OCI-LY7 (cell line): Measurements from ENCODE around the gene SKP1. TPM values are rescaled to one million over a fixed set of nuclear protein-coding genes. Genes with fewer than 3 reads are reported as not detected.

Experiments
- BruUV-seq: library from RNA; stranded (reverse); fragments of 400-500 nt; replicated peaks from 2 replicates; lab custom pipeline; 2021; lab: Mats Ljungman, UMichigan
- CTCF ChIA-PET: fragments of 300-600 bp; sonication (Branson Sonifier 250); formaldehyde crosslinking; loops from one replicate; lab custom pipeline; 2022; ENCODE audit warnings: antibody characterized with exemption; ENCODE audit not compliant: unreplicated experiment; lab: Charles Lee
- POLR2A ChIA-PET: fragments of 300-600 bp; sonication (Branson Sonifier 250); formaldehyde crosslinking; loops from one replicate; lab custom pipeline; 2022; ENCODE audit warnings: antibody characterized with exemption; lab: Charles Lee
- DNase-seq: peaks from one replicate; pipeline ENCODE4 v3.0.0-alpha.2; 2015; ENCODE audit warnings: low spot score
- H2AFZ ChIP-seq: fragments of 200-600 bp; sonication (generic), shearing (Covaris generic); 2 replicates; pipeline ENCODE4 v1.6.1; 2014; ENCODE audit warnings: mild to moderate bottlenecking, antibody characterized with exemption, low read length, moderate library complexity
- H3K27ac ChIP-seq: fragments of 200-600 bp; sonication (generic); 2 replicates; pipeline ENCODE4 v1.5.1; 2014; ENCODE audit warnings: mixed run types, low read depth, mild to moderate bottlenecking, moderate library complexity, low read length, inconsistent platforms; ENCODE audit not compliant: poor library complexity, severe bottlenecking
- H3K36me3 ChIP-seq: fragments of 200-600 bp; sonication (generic); 2 replicates; pipeline ENCODE4 v1.6.1; 2014; ENCODE audit warnings: mild to moderate bottlenecking, antibody characterized with exemption, low read length, moderate library complexity, mixed read lengths; ENCODE audit not compliant: insufficient read depth
- H3K4me1 ChIP-seq: fragments of 200-600 bp; sonication (generic); 2 replicates; pipeline ENCODE4 v1.5.1; 2014; ENCODE audit warnings: mild to moderate bottlenecking, low read length; ENCODE audit not compliant: insufficient read depth, poor library complexity, severe bottlenecking
- H3K4me2 ChIP-seq: fragments of 200-600 bp; sonication (generic); 2 replicates; pipeline ENCODE4 v1.6.1; 2014; ENCODE audit warnings: mild to moderate bottlenecking, low read length
- H3K4me3 ChIP-seq: fragments of 200-600 bp; sonication (generic); 2 replicates; pipeline ENCODE4 v1.5.1; 2014; ENCODE audit warnings: mild to moderate bottlenecking, low read depth, low read length; ENCODE audit not compliant: poor library complexity, severe bottlenecking
- H3K79me2 ChIP-seq: fragments of 200-600 bp; sonication (generic); 2 replicates; pipeline ENCODE4 v1.6.1; 2016; ENCODE audit warnings: low read depth, mild to moderate bottlenecking, low read length, moderate library complexity, mixed read lengths; ENCODE audit not compliant: insufficient read depth
- H3K9me2 ChIP-seq: fragments of 200-600 bp; sonication (generic); 2 replicates; pipeline ENCODE4 v1.6.1; 2016; ENCODE audit warnings: mild to moderate bottlenecking, low read length, mixed read lengths; ENCODE audit not compliant: insufficient read depth
- H3K9me3 ChIP-seq: fragments of 200-600 bp; sonication (generic); 2 replicates; pipeline ENCODE4 v1.6.1; 2014; ENCODE audit warnings: mild to moderate bottlenecking, mixed run types, low read length, mixed read lengths
- H4K20me1 ChIP-seq: fragments of 200-600 bp; sonication (generic); 2 replicates; pipeline ENCODE4 v1.6.1; 2014; ENCODE audit warnings: mild to moderate bottlenecking, antibody characterized with exemption, low read length, moderate library complexity, mixed read lengths; ENCODE audit not compliant: insufficient read depth
- EZH2phosphoT487 ChIP-seq: fragments of 200-600 bp; sonication (generic); IDR thresholded peaks from 2 replicates; pipeline ENCODE4 v1.6.1; 2018; ENCODE audit warnings: low read depth, borderline replicate concordance, mild to moderate bottlenecking, mixed run types, antibody characterized with exemption, low read length, moderate library complexity, mixed read lengths
- intact Hi-C: fragments of 100-400 bp; cut with micrococcal nuclease; formaldehyde crosslinking; loops from one replicate; pipeline ENCODE4 v1.10.0; 2022; ENCODE audit not compliant: unreplicated experiment
- total RNA-seq, 2 experiments: library from RNA; depleted of rRNA in 1 of 2; stranded (reverse); fragments of >200 nt in 1 of 2; shearing (Covaris generic) in 1 of 2; gene quantifications; 2 replicates each; pipeline ENCODE4 v1.2.3, GENCODE V29; 2014 to 2022
- TF ChIP-seq, protein P1 (sequence below): fragments of 200-600 bp; sonication (generic); conservative IDR thresholded peaks from 2 replicates; pipeline ENCODE4 v1.5.1; 2014; ENCODE audit warnings: mild to moderate bottlenecking, antibody characterized with exemption, low read length, moderate library complexity, mixed read lengths

The SKP1 gene
- total RNA-seq, 2 experiments from 2014 or later, result 129 to 204 TPM

DNA sequence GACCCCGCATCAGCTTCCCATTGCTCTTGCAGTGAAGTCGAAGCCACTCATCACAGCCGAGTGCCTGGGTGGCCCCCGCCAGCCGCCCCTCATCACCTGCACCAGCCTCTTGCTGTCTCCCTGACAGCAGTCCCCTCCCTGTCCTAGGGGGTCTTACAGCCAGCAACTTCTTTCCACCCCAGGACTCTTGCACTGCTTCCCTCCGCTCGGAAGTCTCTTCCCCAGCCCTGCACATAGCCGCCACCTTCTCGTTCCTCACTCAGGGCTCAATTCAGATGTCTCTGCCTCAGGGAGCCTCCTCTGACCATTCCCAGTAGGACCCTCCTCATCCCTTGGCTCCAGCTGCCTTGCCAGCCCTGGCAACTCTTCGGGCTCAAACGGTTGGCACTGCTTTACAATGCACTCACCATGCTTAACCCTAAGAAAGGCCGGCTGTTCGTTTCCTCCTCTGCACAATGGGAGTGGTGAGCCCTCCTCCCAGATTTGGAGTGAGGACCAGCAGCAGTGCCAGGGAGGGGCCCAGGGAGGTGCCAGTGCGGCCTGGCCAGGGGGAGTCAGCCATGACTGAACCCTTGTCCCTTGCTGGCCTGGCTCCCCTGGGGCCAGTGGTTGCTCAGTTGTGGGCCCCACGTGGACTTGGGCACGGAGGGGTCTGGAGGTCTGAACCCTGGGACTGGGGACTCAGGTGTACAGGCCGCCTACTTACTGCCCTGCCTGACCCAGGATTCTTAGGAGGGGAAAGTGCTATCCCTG, 56.2 kb downstream of the SKP1 start:
- H3K4me2 ChIP-seq, result no peak overlapping the region
- POLR2A ChIA-PET, result no interaction called here
- BruUV-seq, result no TSS peak
- TF ChIP-seq EZH2phosphoT487, result no peak
- TF ChIP-seq, protein P1, sequence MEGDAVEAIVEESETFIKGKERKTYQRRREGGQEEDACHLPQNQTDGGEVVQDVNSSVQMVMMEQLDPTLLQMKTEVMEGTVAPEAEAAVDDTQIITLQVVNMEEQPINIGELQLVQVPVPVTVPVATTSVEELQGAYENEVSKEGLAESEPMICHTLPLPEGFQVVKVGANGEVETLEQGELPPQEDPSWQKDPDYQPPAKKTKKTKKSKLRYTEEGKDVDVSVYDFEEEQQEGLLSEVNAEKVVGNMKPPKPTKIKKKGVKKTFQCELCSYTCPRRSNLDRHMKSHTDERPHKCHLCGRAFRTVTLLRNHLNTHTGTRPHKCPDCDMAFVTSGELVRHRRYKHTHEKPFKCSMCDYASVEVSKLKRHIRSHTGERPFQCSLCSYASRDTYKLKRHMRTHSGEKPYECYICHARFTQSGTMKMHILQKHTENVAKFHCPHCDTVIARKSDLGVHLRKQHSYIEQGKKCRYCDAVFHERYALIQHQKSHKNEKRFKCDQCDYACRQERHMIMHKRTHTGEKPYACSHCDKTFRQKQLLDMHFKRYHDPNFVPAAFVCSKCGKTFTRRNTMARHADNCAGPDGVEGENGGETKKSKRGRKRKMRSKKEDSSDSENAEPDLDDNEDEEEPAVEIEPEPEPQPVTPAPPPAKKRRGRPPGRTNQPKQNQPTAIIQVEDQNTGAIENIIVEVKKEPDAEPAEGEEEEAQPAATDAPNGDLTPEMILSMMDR, result no peak
- peaks cover 25% of the 10 kb centered on the region for H3K4me1 ChIP-seq
- H3K79me2 ChIP-seq, result no peaks in the 10 kb centered on the region
- no peak overlapping the region for H2AFZ ChIP-seq
- intact Hi-C loops, result no loop called here
- no peak for DNase-seq
- no peaks in the 10 kb centered on the region for H3K9me2 ChIP-seq
- no peaks in the 10 kb centered on the region for H3K36me3 ChIP-seq
- H3K4me3 ChIP-seq, result no peak overlapping the region
- H3K27ac ChIP-seq, result no peak overlapping the region
- CTCF ChIA-PET, result no interaction called here
- no peaks in the 10 kb centered on the region for H3K9me3 ChIP-seq
- H4K20me1 ChIP-seq, result no peaks in the 10 kb centered on the region

DNA sequence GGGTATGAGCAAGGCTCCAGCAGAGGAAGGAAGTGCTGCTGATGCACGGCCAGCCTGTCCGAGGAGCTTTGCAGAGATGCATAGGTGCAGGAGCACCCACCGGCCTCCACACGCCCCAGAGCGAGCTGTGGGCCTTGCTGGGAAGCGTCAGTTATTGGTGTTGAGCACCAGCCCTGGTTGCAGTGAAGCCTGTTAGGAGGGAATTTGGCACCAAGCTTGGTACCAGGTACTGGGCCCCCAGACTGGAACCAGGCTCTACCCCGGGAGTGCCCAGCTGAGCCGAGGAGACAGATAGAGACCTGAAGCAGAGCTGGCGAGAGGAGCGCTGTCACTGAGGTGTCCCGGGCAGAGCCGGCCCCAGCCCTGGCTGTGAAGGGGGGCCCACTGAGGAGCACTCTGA, 57.0 kb downstream of the SKP1 start:
- intact Hi-C loops, result no loop called here
- Histone ChIP-seq H3K27ac (no peak overlapping the region), H3K36me3 (no peaks in the 10 kb centered on the region), H3K4me1 (peaks cover 26% of the 10 kb centered on the region), H3K79me2 (no peaks in the 10 kb centered on the region), H3K9me3 (no peaks in the 10 kb centered on the region), H3K4me2 (no peak overlapping the region), H4K20me1 (no peaks in the 10 kb centered on the region), H2AFZ (no peak overlapping the region), H3K9me2 (no peaks in the 10 kb centered on the region), H3K4me3 (no peak overlapping the region)
- POLR2A ChIA-PET, result interaction anchor here (0.5 kb wide), 1 partner anchor 140 kb away, joined by 6 read pairs; no protein-coding TSS in a partner anchor
- no peak for DNase-seq
- TF ChIP-seq, protein P1, result no peak
- no TSS peak for BruUV-seq
- CTCF ChIA-PET, result no interaction called here

DNA sequence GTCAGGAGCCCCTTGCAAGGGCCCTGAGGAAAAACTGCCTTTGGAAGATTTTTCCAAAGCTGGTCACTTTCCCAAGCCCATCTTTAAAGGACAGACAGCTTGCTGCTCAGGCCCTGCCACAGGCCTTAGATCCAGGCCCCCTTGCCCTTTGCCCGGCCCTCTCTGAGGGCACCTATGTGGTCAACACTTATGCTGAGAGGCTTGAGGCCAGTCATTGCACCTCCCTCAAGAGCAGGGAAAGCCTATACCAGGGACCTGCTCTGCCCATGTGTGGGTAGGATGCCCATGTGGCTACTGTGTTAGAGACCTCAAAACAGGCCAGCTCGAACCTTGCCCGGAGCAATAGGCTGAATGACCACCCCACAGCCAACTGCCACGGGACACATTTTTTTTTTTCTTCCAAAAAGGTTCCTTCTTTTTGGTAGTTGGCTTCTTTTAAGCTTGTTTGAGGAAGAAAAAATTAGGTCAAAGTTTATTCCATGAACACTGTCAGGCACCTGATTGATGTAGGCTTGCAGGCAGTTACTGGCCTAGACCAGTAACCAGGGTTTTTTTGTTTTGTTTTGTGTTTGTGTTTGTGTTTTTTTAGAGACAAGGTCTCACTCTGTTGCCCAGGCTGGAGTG, 58.4 kb downstream of the SKP1 start:
- TF ChIP-seq, protein P1, result no peak
- TF ChIP-seq EZH2phosphoT487, result no peak
- H4K20me1 ChIP-seq, result no peaks in the 10 kb centered on the region
- H3K4me1 ChIP-seq, result peaks cover 28% of the 10 kb centered on the region
- ChIA-PET POLR2A (interaction anchor here (0.7 to 0.9 kb wide), 2 partner anchors 16 to 848 kb away, joined by 3 read pairs; no protein-coding TSS in a partner anchor), CTCF (no interaction called here)
- no peak overlapping the region for H3K27ac ChIP-seq
- no peaks in the 10 kb centered on the region for H3K36me3 ChIP-seq
- H3K9me2 ChIP-seq, result no peaks in the 10 kb centered on the region
- no peak overlapping the region for H3K4me2 ChIP-seq
- no peaks in the 10 kb centered on the region for H3K9me3 ChIP-seq
- no peaks in the 10 kb centered on the region for H3K79me2 ChIP-seq
- BruUV-seq, result no TSS peak
- H2AFZ ChIP-seq, result no peak overlapping the region
- intact Hi-C loops, result no loop called here
- H3K4me3 ChIP-seq, result no peak overlapping the region
- DNase-seq, result no peak
